ENCODE results near the gene RASGRF2. TPM values are rescaled to one million over a fixed set of nuclear protein-coding genes. Genes with fewer than 3 reads are reported as not detected.

RASGRF2 gene
- total and polyA plus RNA-seq, 8 donors: 0.63 to 9.0 (median 4.0) TPM

DNA sequence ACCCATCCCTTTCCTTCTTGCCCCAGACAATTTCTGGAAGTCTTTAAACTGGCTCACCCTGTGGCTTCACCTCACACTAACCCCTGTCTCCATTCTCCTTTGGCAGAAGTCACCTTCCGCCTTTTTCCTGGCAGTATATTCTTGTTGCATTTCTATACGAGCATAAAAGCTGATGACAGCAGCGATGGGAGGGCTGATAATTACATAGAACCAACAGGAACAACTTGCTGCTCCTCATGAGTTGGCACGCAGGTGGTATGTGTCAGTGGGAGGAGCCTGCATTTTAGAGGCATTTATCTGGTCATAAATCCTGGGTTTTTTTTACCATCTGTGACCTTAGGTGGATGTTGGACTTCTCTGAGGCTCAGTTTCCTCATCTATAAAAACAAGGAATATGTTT lies 211.6 kb downstream of the RASGRF2 start:
- Histone ChIP-seq H3K4me1 (no peaks in the 10 kb centered on the region), H3K9me3 (no peaks in the 10 kb centered on the region), H3K4me3 (no peak overlapping the region), H3K27ac (no peak overlapping the region), H3K27me3 (no peaks in the 10 kb centered on the region), H3K36me3 (no peaks in the 10 kb centered on the region)
- TF ChIP-seq EP300 (IDR thresholded peaks at IDR 0.05) (no peak), POLR2A (IDR thresholded peaks at IDR 0.05) (no peak), POLR2AphosphoS5 (IDR thresholded peaks at IDR 0.05) (no peak)
- TF ChIP-seq, protein P1, sequence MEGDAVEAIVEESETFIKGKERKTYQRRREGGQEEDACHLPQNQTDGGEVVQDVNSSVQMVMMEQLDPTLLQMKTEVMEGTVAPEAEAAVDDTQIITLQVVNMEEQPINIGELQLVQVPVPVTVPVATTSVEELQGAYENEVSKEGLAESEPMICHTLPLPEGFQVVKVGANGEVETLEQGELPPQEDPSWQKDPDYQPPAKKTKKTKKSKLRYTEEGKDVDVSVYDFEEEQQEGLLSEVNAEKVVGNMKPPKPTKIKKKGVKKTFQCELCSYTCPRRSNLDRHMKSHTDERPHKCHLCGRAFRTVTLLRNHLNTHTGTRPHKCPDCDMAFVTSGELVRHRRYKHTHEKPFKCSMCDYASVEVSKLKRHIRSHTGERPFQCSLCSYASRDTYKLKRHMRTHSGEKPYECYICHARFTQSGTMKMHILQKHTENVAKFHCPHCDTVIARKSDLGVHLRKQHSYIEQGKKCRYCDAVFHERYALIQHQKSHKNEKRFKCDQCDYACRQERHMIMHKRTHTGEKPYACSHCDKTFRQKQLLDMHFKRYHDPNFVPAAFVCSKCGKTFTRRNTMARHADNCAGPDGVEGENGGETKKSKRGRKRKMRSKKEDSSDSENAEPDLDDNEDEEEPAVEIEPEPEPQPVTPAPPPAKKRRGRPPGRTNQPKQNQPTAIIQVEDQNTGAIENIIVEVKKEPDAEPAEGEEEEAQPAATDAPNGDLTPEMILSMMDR (IDR thresholded peaks at IDR 0.05): no peak
- 65 to 72% (median 71%) methylated on average over 4 of the region's 4 CpGs for WGBS, 5 donors
- DNase-seq: no peak
- intact Hi-C loops (cut with DNase I; ENCODE audit: low total_unique reads): no loop called here

GRCh38 chr5:81172710-81173109 lies 212.5 kb downstream of the RASGRF2 start:
- Histone ChIP-seq H3K27me3 (no peaks in the 10 kb centered on the region), H3K36me3 (no peaks in the 10 kb centered on the region), H3K4me3 (no peak overlapping the region), H3K9me3 (no peaks in the 10 kb centered on the region), H3K27ac (no peak overlapping the region), H3K4me1 (no peaks in the 10 kb centered on the region)
- no peak for DNase-seq
- TF ChIP-seq, protein P1 (IDR thresholded peaks at IDR 0.05): no peak
- no peak for TF ChIP-seq EP300 (IDR thresholded peaks at IDR 0.05)
- no peak for TF ChIP-seq POLR2A (IDR thresholded peaks at IDR 0.05)
- TF ChIP-seq POLR2AphosphoS5 (IDR thresholded peaks at IDR 0.05): no peak
- intact Hi-C loops (cut with DNase I; ENCODE audit: low total_unique reads): no loop called here
- WGBS, 5 donors: 81 to 93% (median 85%) methylated on average over 3 of the region's 3 CpGs

GRCh38 chr5:81177061-81177460 lies 216.9 kb downstream of the RASGRF2 start:
- no peaks in the 10 kb centered on the region for H3K27me3 ChIP-seq
- 71 to 84% (median 79%) methylated on average over 3 of the region's 3 CpGs for WGBS, 5 donors
- intact Hi-C loops (cut with DNase I; ENCODE audit: low total_unique reads): no loop called here
- H3K4me1 ChIP-seq: no peaks in the 10 kb centered on the region
- H3K36me3 ChIP-seq: peaks cover 0 to 5% (median 0%) of the 10 kb centered on the region in 4 donors
- no peak for DNase-seq
- no peaks in the 10 kb centered on the region for H3K9me3 ChIP-seq
- H3K4me3 ChIP-seq: no peak overlapping the region
- H3K27ac ChIP-seq: no peak overlapping the region
- TF ChIP-seq EP300 (IDR thresholded peaks at IDR 0.05) (no peak), POLR2AphosphoS5 (IDR thresholded peaks at IDR 0.05) (no peak), POLR2A (IDR thresholded peaks at IDR 0.05) (no peak)
- TF ChIP-seq, protein P1 (IDR thresholded peaks at IDR 0.05): no peak

DNA sequence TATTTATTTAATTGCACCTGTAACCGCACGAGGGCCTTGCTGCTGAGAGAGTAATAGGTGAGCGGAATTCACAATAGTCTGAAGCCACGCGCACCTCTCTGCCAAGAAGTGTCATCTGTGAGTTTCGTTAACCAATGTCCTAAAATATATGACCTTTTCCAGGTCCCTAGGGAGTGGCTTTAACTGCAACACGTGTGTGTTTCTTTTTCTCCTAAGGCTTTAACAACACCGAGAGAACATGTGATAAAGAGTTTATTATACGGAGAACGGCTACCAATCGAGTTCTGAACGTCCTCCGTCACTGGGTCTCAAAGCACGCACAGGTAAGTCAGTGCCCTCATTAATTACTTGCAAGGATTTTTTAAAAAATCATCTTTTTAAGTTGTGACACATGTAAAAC lies 219.8 kb downstream of the RASGRF2 start:
- TF ChIP-seq EP300 (IDR thresholded peaks at IDR 0.05) (no peak), POLR2A (IDR thresholded peaks at IDR 0.05) (no peak), POLR2AphosphoS5 (IDR thresholded peaks at IDR 0.05) (no peak)
- TF ChIP-seq, protein P1 (IDR thresholded peaks at IDR 0.05): no peak
- Histone ChIP-seq H3K9me3 (no peaks in the 10 kb centered on the region), H3K36me3 (peaks cover 0 to 5% (median 0%) of the 10 kb centered on the region in 4 donors), H3K4me3 (no peak overlapping the region), H3K27ac (no peak overlapping the region), H3K27me3 (no peaks in the 10 kb centered on the region), H3K4me1 (no peaks in the 10 kb centered on the region)
- no peak for DNase-seq
- intact Hi-C loops (cut with DNase I; ENCODE audit: low total_unique reads): no loop called here
- WGBS, 5 donors: 78 to 88% (median 80%) methylated on average over 14 of the region's 14 CpGs
